Endothelial cell of umbilical vein (primary cell): ENCODE measurements around the gene UGT1A7. TPM values are rescaled to one million over a fixed set of nuclear protein-coding genes. Genes with fewer than 3 reads are reported as not detected.

Experiments used
- BruUV-seq: library from RNA; stranded (reverse); fragments of 400-500 nt; replicated peaks from 2 replicates; lab custom pipeline; 2021; lab: Mats Ljungman, UMichigan
- CTCF ChIA-PET: fragments of 300-600, 350-600 bp; sonication (Branson Sonifier 250); formaldehyde crosslinking; loops from one replicate; lab custom pipeline; 2021; ENCODE audit warnings: antibody characterized with exemption, inconsistent platforms; lab: Charles Lee
- POLR2A ChIA-PET: fragments of 300-600, 350-600 bp; sonication (Branson Sonifier 250); formaldehyde crosslinking; loops from one replicate; lab custom pipeline; 2021; ENCODE audit warnings: antibody characterized with exemption, inconsistent platforms; lab: Charles Lee
- DNase-seq: peaks from one replicate; pipeline ENCODE4 v3.0.0-alpha.2; 2011; ENCODE audit warnings: low read depth, low spot score
- FAIRE-seq: peaks from 2 replicates; lab custom pipeline; 2011; peaks lifted over from hg19 to GRCh38; lab: Jason Lieb, UNC
- H2AFZ ChIP-seq: 2 replicates; pipeline ENCODE4 v1.6.0; 2012; ENCODE audit warnings: low read depth, low read length, control low read depth, inconsistent platforms
- H3K27ac ChIP-seq: 2 replicates; pipeline ENCODE4 v1.5.1; 2011; ENCODE audit warnings: low read depth, mild to moderate bottlenecking, control low read depth, low read length, moderate library complexity; ENCODE audit not compliant: insufficient read depth
- H3K27me3 ChIP-seq, 2 experiments: 2 replicates each; pipeline versions ENCODE4 v1.6.0 to v1.6.1; 2011; ENCODE audit warnings: low read length in 2 of 2, mixed read lengths in 1 of 2; ENCODE audit not compliant: control insufficient read depth in 2 of 2, insufficient read depth in 2 of 2
- H3K36me3 ChIP-seq, 2 experiments: 2 replicates in 1 of 2; 3 replicates in 1 of 2; pipeline ENCODE4 v1.5.1; 2011; ENCODE audit warnings: low read length in 2 of 2, mild to moderate bottlenecking in 1 of 2, moderate library complexity in 1 of 2; ENCODE audit not compliant: control insufficient read depth in 2 of 2, insufficient read depth in 2 of 2; ENCODE audit errors: extremely low read depth in 1 of 2
- H3K4me1 ChIP-seq: 3 replicates; pipeline ENCODE4 v1.5.1; 2011; ENCODE audit warnings: mild to moderate bottlenecking, low read length; ENCODE audit not compliant: control insufficient read depth, insufficient read depth; ENCODE audit errors: extremely low read depth
- H3K4me2 ChIP-seq: 2 replicates; pipeline ENCODE4 v1.6.1; 2011; ENCODE audit warnings: low read length, control low read depth, mixed read lengths; ENCODE audit not compliant: insufficient read depth
- H3K4me3 ChIP-seq, 3 experiments: fragments of 200-600 bp in 1 of 3; sonication (generic), shearing (Covaris generic) in 1 of 3; replicated peaks in 1 of 3; 2 replicates each; pipeline ENCODE4 v1.5.1; 2011 to 2016; ENCODE audit warnings: control low read depth in 3 of 3, low read length in 3 of 3, mild to moderate bottlenecking in 2 of 3, inconsistent platforms in 1 of 3, low read depth in 1 of 3, moderate library complexity in 1 of 3; ENCODE audit not compliant: insufficient read depth in 1 of 3
- H3K79me2 ChIP-seq: 2 replicates; pipeline ENCODE4 v1.6.0; 2012; ENCODE audit warnings: low read length, inconsistent platforms; ENCODE audit not compliant: control insufficient read depth, insufficient read depth
- H3K9ac ChIP-seq: replicated peaks from 2 replicates; pipeline ENCODE3; 2011; ENCODE audit warnings: low read length, control low read depth; ENCODE audit not compliant: insufficient read depth; ENCODE audit errors: extremely low read depth
- H3K9me1 ChIP-seq: replicated peaks from 3 replicates; pipeline ENCODE4 v1.6.0; 2011; ENCODE audit warnings: mild to moderate bottlenecking, low read length; ENCODE audit not compliant: control insufficient read depth, insufficient read depth; ENCODE audit errors: extremely low read depth
- H3K9me3 ChIP-seq: replicated peaks from 2 replicates; pipeline ENCODE4 v1.5.1; 2012; ENCODE audit warnings: low read length, inconsistent platforms; ENCODE audit not compliant: control insufficient read depth, insufficient read depth
- H4K20me1 ChIP-seq: replicated peaks from 2 replicates; pipeline ENCODE3; 2011; ENCODE audit warnings: mild to moderate bottlenecking, low read length; ENCODE audit not compliant: control insufficient read depth, insufficient read depth; ENCODE audit errors: extremely low read depth
- CTCF ChIP-seq, 2 donors: IDR thresholded peaks; 1 replicate in 1 of 2; 2 replicates in 1 of 2; pipeline ENCODE4 v1.5.1; 2011; ENCODE audit warnings: low read length in 2 of 2, mild to moderate bottlenecking in 2 of 2, moderate library complexity in 2 of 2, control low read depth in 1 of 2, inconsistent platforms in 1 of 2, low read depth in 1 of 2; ENCODE audit not compliant: insufficient read depth in 1 of 2; ENCODE audit errors: extremely low read depth in 1 of 2
- EZH2 ChIP-seq: IDR thresholded peaks from 2 replicates; pipeline ENCODE4 v1.6.1; 2012; ENCODE audit warnings: borderline replicate concordance, low read depth, mild to moderate bottlenecking, moderate library complexity, low read length, inconsistent platforms; ENCODE audit not compliant: severe bottlenecking
- FOS ChIP-seq: IDR thresholded peaks from 2 replicates; pipeline ENCODE4 v1.6.1; 2011; ENCODE audit warnings: mild to moderate bottlenecking, low read length, moderate library complexity, borderline replicate concordance; ENCODE audit not compliant: insufficient read depth
- GATA2 ChIP-seq: IDR thresholded peaks from 2 replicates; pipeline ENCODE4 v1.7.0; 2011; ENCODE audit warnings: low read depth, mild to moderate bottlenecking, moderate library complexity, mixed read lengths, low read length; ENCODE audit not compliant: insufficient read length, insufficient read depth
- JUN ChIP-seq: IDR thresholded peaks from 2 replicates; pipeline ENCODE4 v1.6.1; 2011; ENCODE audit warnings: borderline replicate concordance, low read depth; ENCODE audit not compliant: insufficient read length, insufficient read depth
- MYC ChIP-seq: IDR thresholded peaks from one replicate; pipeline ENCODE4 v1.6.1; 2011; ENCODE audit warnings: mild to moderate bottlenecking, low read depth, low read length
- POLR2A ChIP-seq: IDR thresholded peaks from 2 replicates; pipeline ENCODE4 v1.6.1; 2012; ENCODE audit warnings: low read depth, mild to moderate bottlenecking, control low read depth, low read length
- POLR2AphosphoS5 ChIP-seq: IDR thresholded peaks from 2 replicates; pipeline ENCODE4 v1.6.1; 2012; ENCODE audit warnings: low read depth, mild to moderate bottlenecking, control low read depth, low read length, moderate library complexity; ENCODE audit not compliant: insufficient read depth
- dilution Hi-C: fragments of 300-500 bp; cut with MboI; formaldehyde crosslinking; loops from one replicate; pipeline ENCODE4 v1.15.0; 2019; ENCODE audit warnings: low sequenced_read_pairs; ENCODE audit not compliant: extremely low pct_ligation_motif_present
- intact Hi-C: fragments of 100-400 bp; cut with micrococcal nuclease; formaldehyde crosslinking; loops from one replicate; pipeline ENCODE4 v1.10.0; 2022
- polyA plus RNA-seq, 4 experiments: library from polyadenylated mRNA; depleted of rRNA in 3 of 4; stranded (reverse) in 3 of 4; unstranded in 1 of 4; fragments of >200 nt; gene quantifications; 2 replicates each; pipeline versions ENCODE4 v1.2.1 to v1.2.3, GENCODE V29; 2011 to 2012; ENCODE audit warnings: missing spikeins in 1 of 4
- total RNA-seq: library from RNA; stranded (reverse); gene quantifications from 2 replicates; pipeline ENCODE4 v1.2.3, GENCODE V29; 2021
- TF ChIP-seq, protein P1 (sequence below): IDR thresholded peaks from 2 replicates; pipeline ENCODE4 v1.6.1; 2011; ENCODE audit not compliant: insufficient read depth, insufficient read length

The UGT1A7 gene
- total and polyA plus RNA-seq, 2 donors (not counting 3 experiments of a cell fraction or from before 2014, with no cell fraction given) = not detected

DNA sequence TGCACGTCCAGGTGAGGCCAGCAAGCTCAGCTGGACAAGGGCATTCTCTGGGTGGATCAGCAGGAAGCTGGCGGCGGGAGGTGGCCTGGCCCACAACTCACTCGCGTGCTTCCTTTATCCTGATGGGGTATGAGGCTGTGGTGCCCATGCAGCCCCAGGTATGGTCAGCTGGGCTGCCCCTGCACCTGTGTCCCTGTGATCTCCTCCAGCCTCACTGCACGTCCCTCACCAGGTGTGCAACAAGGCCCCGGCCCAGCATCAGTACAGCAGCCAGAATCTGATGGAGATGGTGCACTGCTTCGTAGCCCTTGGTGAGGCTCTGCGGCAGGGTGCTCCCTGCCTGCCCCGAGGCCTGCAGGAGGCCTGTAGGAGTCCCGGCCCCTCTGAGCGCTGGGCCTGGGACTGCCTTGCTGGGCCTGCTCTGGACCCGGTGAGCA is 114.1 kb downstream of the UGT1A7 start:
- H3K4me2 ChIP-seq = no peak overlapping the region
- H3K79me2 ChIP-seq = no peaks in the 10 kb centered on the region
- H3K9ac ChIP-seq = no peak overlapping the region
- H3K36me3 ChIP-seq = no peaks in the 10 kb centered on the region
- H3K4me1 ChIP-seq = no peaks in the 10 kb centered on the region
- no TSS peak for BruUV-seq
- POLR2A ChIA-PET = no interaction called here
- dilution Hi-C loops (no loop called here), intact Hi-C loops (no loop called here)
- FAIRE-seq = no peak
- no peak overlapping the region for H3K27ac ChIP-seq
- H3K27me3 ChIP-seq = no peaks in the 10 kb centered on the region
- H3K9me3 ChIP-seq = no peaks in the 10 kb centered on the region
- no peaks in the 10 kb centered on the region for H3K9me1 ChIP-seq
- CTCF ChIA-PET = no interaction called here
- TF ChIP-seq, protein P1, sequence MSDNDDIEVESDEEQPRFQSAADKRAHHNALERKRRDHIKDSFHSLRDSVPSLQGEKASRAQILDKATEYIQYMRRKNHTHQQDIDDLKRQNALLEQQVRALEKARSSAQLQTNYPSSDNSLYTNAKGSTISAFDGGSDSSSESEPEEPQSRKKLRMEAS = no peak
- TF ChIP-seq FOS (no peak), CTCF (IDR thresholded peaks at IDR 0.05; ENCODE audit: extremely low read depth in 1 of 2, insufficient read depth in 1 of 2, low read depth in 1 of 2, low read length in 2 of 2) (no peak), POLR2A (no peak), GATA2 (no peak), POLR2AphosphoS5 (no peak), JUN (no peak), EZH2 (no peak), MYC (no peak)
- no peaks in the 10 kb centered on the region for H4K20me1 ChIP-seq
- no peak overlapping the region for H3K4me3 ChIP-seq
- DNase-seq = no peak
- H2AFZ ChIP-seq = no peak overlapping the region
